SK-N-SH treated with all-trans-retinoic acid at 6 μM for 48 hours (cell line): Measurements from ENCODE around the gene FIBCD1.

Experiments
- PATZ1 ChIP-seq: fragments of 250-450 bp; sonication (Bioruptor Pico); IDR thresholded peaks from 2 replicates; pipeline ENCODE4 v1.8.0; 2020; ENCODE audit warnings: mild to moderate bottlenecking, moderate library complexity, borderline replicate concordance
- ZFP30 ChIP-seq: fragments of 450-650 bp; formaldehyde crosslinking; IDR thresholded peaks from 2 replicates; pipeline ENCODE4 v1.5.0; 2022; ENCODE audit warnings: mild to moderate bottlenecking, moderate library complexity
- ZNF8 ChIP-seq: fragments of 450-650 bp; formaldehyde crosslinking; IDR thresholded peaks from 2 replicates; pipeline ENCODE4 v1.5.0; 2020; ENCODE audit warnings: mild to moderate bottlenecking, moderate library complexity

- no peak for TF ChIP-seq PATZ1 (CRISPR knock-in tag)
- TF ChIP-seq ZFP30, result no peak
- no peak for TF ChIP-seq ZNF8 (CRISPR knock-in tag)
These were observed 17.0 kb upstream of the FIBCD1 start for GRCh38 chr9:130955947-130956621.
